ENCODE results near the gene PPP4C. TPM values are rescaled to one million over a fixed set of nuclear protein-coding genes. Genes with fewer than 3 reads are reported as not detected.

The PPP4C gene
- total and polyA plus RNA-seq, 2 of the 8 experiments (the other 6 are each of a cell fraction or from before 2014, with no cell fraction given), result 148 to 298 TPM

DNA sequence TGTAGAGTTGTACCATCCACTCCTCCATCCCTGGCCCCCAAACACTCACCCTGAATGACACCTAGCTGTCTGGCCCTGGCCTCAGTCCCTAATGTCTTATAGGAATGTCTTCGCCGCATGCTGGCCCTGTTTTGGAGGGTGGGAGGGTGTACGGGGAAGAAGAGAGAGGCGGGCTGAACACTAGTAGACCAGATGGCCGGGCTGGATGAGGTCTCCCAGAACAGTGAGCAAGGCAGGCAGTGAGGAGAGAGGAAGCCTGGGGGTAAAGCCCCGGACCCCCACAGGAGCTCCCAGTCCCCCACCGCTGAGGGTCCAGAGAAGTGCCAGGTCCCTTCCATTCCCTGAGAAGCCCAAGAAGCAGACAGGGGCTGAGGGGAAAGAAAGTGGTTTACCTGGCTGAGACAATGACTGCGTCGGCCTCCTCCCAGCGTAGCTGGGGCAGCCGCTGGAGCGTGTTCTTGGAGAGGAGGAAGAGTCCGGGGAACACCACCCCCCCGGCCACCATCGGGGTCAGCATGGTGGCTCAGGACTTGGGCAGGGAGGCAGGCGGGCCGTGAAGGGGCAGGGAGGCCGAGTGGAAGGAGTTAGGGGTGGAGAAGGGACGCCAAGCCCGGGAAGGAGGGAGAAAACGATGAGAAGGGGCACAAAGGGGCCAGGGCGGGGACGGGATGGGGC lies 45.6 kb upstream of the PPP4C start:
- Histone ChIP-seq H3K9me3 (ENCODE audit: insufficient read depth in 2 of 2, low read depth in 1 of 2, low read length in 1 of 2) (no peaks in the 10 kb centered on the region), H3K79me2 (ENCODE audit: control insufficient read depth in 1 of 2, insufficient read depth in 2 of 2, low read length in 2 of 2) (no peaks in the 10 kb centered on the region), H4K20me1 (replicated peaks in 1 of 2; ENCODE audit: control insufficient read depth in 1 of 2, insufficient read depth in 2 of 2, low read length in 2 of 2) (peaks cover 12 to 16% of the 10 kb centered on the region in 2 experiments), H2BK12ac (ENCODE audit: low read depth, low read length) (no peak overlapping the region), H4K8ac (ENCODE audit: extremely low read depth, insufficient read depth, low read length) (peak overlapping the region; percentile 78), H3K4me3 (ENCODE audit: extremely low read depth in 1 of 4, insufficient read depth in 2 of 4, low read depth in 3 of 4, low read length in 4 of 4) (peak overlapping the region; percentile 46 to 90 (median 55)), H4K91ac (replicated peaks; ENCODE audit: insufficient read length, low read length) (peak overlapping the region; percentile 52), H3K18ac (ENCODE audit: extremely low read depth, low read length) (peak overlapping the region; percentile 97), H3K27ac (ENCODE audit: low read depth, low read length) (no peak overlapping the region), H3K23ac (ENCODE audit: insufficient read length) (no peak overlapping the region), H2AFZ (ENCODE audit: low read length) (peak overlapping the region; percentile 50; the same call in 1 of the 2 replicates), H3K14ac (ENCODE audit: insufficient read length) (peak overlapping the region; percentile 37), H2BK15ac (ENCODE audit: low read length) (no peak overlapping the region), H2BK120ac (replicated peaks; ENCODE audit: low read depth, low read length) (no peak overlapping the region), H3K4me1 (replicated peaks in 1 of 4; ENCODE audit: control insufficient read depth in 3 of 4, insufficient read depth in 4 of 4, low read length in 3 of 4) (peaks cover 0 to 26% (median 19%) of the 10 kb centered on the region in 4 experiments; a peak in 6 of 7 replicates), H3K4ac (replicated peaks; ENCODE audit: insufficient read length, low read depth, low read length) (peak overlapping the region; percentile 65), H3K9ac (replicated peaks in 1 of 4; ENCODE audit: extremely low read depth in 1 of 4, low read depth in 3 of 4, low read length in 3 of 4) (peak overlapping the region in 3 of 4 experiments; percentile 25 to 58 (median 52); a peak in 3 of 7 replicates), H2AK5ac (ENCODE audit: low read depth, low read length) (no peak overlapping the region), H3K36me3 (ENCODE audit: control insufficient read depth in 2 of 4, insufficient read depth in 4 of 4, low read length in 3 of 4) (peaks cover 0 to 7% (median under 1%) of the 10 kb centered on the region in 4 experiments; a peak in 2 of 8 replicates), H3K79me1 (ENCODE audit: low read depth, low read length) (peaks cover 5% of the 10 kb centered on the region; the same call in 1 of the 2 replicates), H3K56ac (replicated peaks; ENCODE audit: insufficient read length, low read depth, low read length) (no peak overlapping the region), H2BK20ac (ENCODE audit: low read length) (no peak overlapping the region), H3K27me3 (replicated peaks in 1 of 4; ENCODE audit: control insufficient read depth in 3 of 4, extremely low read depth in 1 of 4, insufficient read depth in 3 of 4, low read length in 3 of 4) (peaks cover 0 to 14% (median 5%) of the 10 kb centered on the region in 4 experiments; a peak in 2 of 7 replicates), H3K23me2 (ENCODE audit: low read depth, low read length) (peaks cover 10% of the 10 kb centered on the region; the same call in 1 of the 2 replicates), H2BK5ac (ENCODE audit: low read depth, low read length) (peak overlapping the region; percentile 44; the same call in 1 of the 2 replicates), H3K4me2 (ENCODE audit: insufficient read depth in 1 of 2, low read depth in 2 of 2, low read length in 2 of 2) (peak overlapping the region; percentile 84 to 96), H4K5ac (ENCODE audit: insufficient read length, low read depth, low read length) (peak overlapping the region; percentile 81)
- no peak for DNase-seq (ENCODE audit: low read depth in 1 of 2, low spot score in 2 of 2)
- FAIRE-seq, result no peak
- TF ChIP-seq TAF1 (IDR thresholded peaks at IDR 0.05; ENCODE audit: low read depth, low read length), result 0 out of 2 replicates have a peak, but pooled peaks have one; percentile 6
- no peak for TF ChIP-seq GTF2F1 (IDR thresholded peaks at IDR 0.05; ENCODE audit: borderline replicate concordance, low read depth, low read length)
- WGBS, 2 experiments (ENCODE audit: extremely low coverage in 1 of 2, insufficient coverage in 1 of 2, insufficient read length in 1 of 2, insufficient replicate concordance in 2 of 2, low coverage in 1 of 2, low lambda C conversion rate in 2 of 2, missing lambda C conversion rate in 1 of 2), result 13% methylated on average over 17 of the region's 23 CpGs; no CpG with 5 or more reads in 1 of the 2 experiments
- ChIA-PET CTCF (ENCODE audit: partially characterized antibody) (interaction anchor here (0.8 to 3.0 kb wide), 6 partner anchors 24 to 213 kb away, joined by 3 to 13 read pairs (median 8); partner anchors contain the start of genes ASPHD1, PAGR1, SEZ6L2 and TAOK2), POLR2A (ENCODE audit: partially characterized antibody) (interaction anchor here (1.3 to 4.2 kb wide), 5 partner anchors 19 to 320 kb away, joined by 4 to 25 read pairs (median 6); partner anchors contain the start of genes ALDOA and DOC2A)
